Measurements from ENCODE around the gene ACOT7.
"Not testable (repeated sequence)": the region's sequence is repeated elsewhere in the genome, so short reads cannot be mapped to it uniquely, and the experiment has no call there.

Gene ACOT7

GRCh38 chr1:6237093-6237492 lies 156.5 kb downstream of the ACOT7 start:
- H3K4me1 ChIP-seq (ENCODE audit: insufficient read depth, low read length) = peaks cover 54% of the 10 kb centered on the region
- H3K27me3 ChIP-seq (ENCODE audit: insufficient read depth, low read length) = no peaks in the 10 kb centered on the region
- H3K4me3 ChIP-seq (ENCODE audit: low read length) = no peak overlapping the region
- no peak overlapping the region for H2AFZ ChIP-seq (ENCODE audit: low read depth, low read length)
- peaks cover 18% of the 10 kb centered on the region for H3K36me3 ChIP-seq (ENCODE audit: insufficient read depth, low read length)
- no peaks in the 10 kb centered on the region for H3K9me3 ChIP-seq (ENCODE audit: low read length)

GRCh38 chr1:6235296-6235677 lies 158.3 kb downstream of the ACOT7 start:
- Histone ChIP-seq H3K4me3 (ENCODE audit: low read length) (peak overlapping the region; percentile 97), H3K9me3 (ENCODE audit: low read length) (no peaks in the 10 kb centered on the region), H3K4me1 (ENCODE audit: insufficient read depth, low read length) (peaks cover 36% of the 10 kb centered on the region), H3K27me3 (ENCODE audit: insufficient read depth, low read length) (no peaks in the 10 kb centered on the region), H3K36me3 (ENCODE audit: insufficient read depth, low read length) (peaks cover 34% of the 10 kb centered on the region), H2AFZ (ENCODE audit: low read depth, low read length) (peak overlapping the region; percentile 22)

- Histone ChIP-seq H3K4me1 (ENCODE audit: insufficient read depth, low read length) (peaks cover 31% of the 10 kb centered on the region), H3K36me3 (ENCODE audit: insufficient read depth, low read length) (peaks cover 39% of the 10 kb centered on the region), H3K27me3 (ENCODE audit: insufficient read depth, low read length) (no peaks in the 10 kb centered on the region), H3K9me3 (ENCODE audit: low read length) (no peaks in the 10 kb centered on the region), H2AFZ (ENCODE audit: low read depth, low read length) (no peak overlapping the region), H3K4me3 (ENCODE audit: low read length) (peak overlapping the region; percentile 97)
Observed at GRCh38 chr1:6234502-6235295, 158.9 kb downstream of the ACOT7 start.

- no peaks in the 10 kb centered on the region for H3K9me3 ChIP-seq (ENCODE audit: low read length)
- peaks cover 43% of the 10 kb centered on the region for H3K36me3 ChIP-seq (ENCODE audit: insufficient read depth, low read length)
- H2AFZ ChIP-seq (ENCODE audit: low read depth, low read length) = no peak overlapping the region
- H3K27me3 ChIP-seq (ENCODE audit: insufficient read depth, low read length) = no peaks in the 10 kb centered on the region
- H3K4me3 ChIP-seq (ENCODE audit: low read length) = no peak overlapping the region
- H3K4me1 ChIP-seq (ENCODE audit: insufficient read depth, low read length) = peaks cover 19% of the 10 kb centered on the region
Observed at GRCh38 chr1:6233376-6233775, 160.2 kb downstream of the ACOT7 start.

GRCh38 chr1:6225651-6226050 lies 167.9 kb downstream of the ACOT7 start:
- Histone ChIP-seq H2AFZ (ENCODE audit: low read depth, low read length) (no peak overlapping the region), H3K4me3 (ENCODE audit: low read length) (no peak overlapping the region), H3K27me3 (ENCODE audit: insufficient read depth, low read length) (no peaks in the 10 kb centered on the region), H3K36me3 (ENCODE audit: insufficient read depth, low read length) (peaks cover 67% of the 10 kb centered on the region), H3K9me3 (ENCODE audit: low read length) (no peaks in the 10 kb centered on the region), H3K4me1 (ENCODE audit: insufficient read depth, low read length) (no peaks in the 10 kb centered on the region)

GRCh38 chr1:6224718-6225117 lies 168.8 kb downstream of the ACOT7 start:
- H3K36me3 ChIP-seq (ENCODE audit: insufficient read depth, low read length) = peaks cover 66% of the 10 kb centered on the region
- H3K4me3 ChIP-seq (ENCODE audit: low read length) = no peak overlapping the region
- no peaks in the 10 kb centered on the region for H3K9me3 ChIP-seq (ENCODE audit: low read length)
- H3K4me1 ChIP-seq (ENCODE audit: insufficient read depth, low read length) = no peaks in the 10 kb centered on the region
- H2AFZ ChIP-seq (ENCODE audit: low read depth, low read length) = no peak overlapping the region
- no peaks in the 10 kb centered on the region for H3K27me3 ChIP-seq (ENCODE audit: insufficient read depth, low read length)

GRCh38 chr1:6223617-6224016 lies 169.9 kb downstream of the ACOT7 start:
- Histone ChIP-seq H2AFZ (ENCODE audit: low read depth, low read length) (no peak overlapping the region), H3K27me3 (ENCODE audit: insufficient read depth, low read length) (no peaks in the 10 kb centered on the region), H3K36me3 (ENCODE audit: insufficient read depth, low read length) (peaks cover 62% of the 10 kb centered on the region), H3K4me1 (ENCODE audit: insufficient read depth, low read length) (peaks cover 2% of the 10 kb centered on the region), H3K4me3 (ENCODE audit: low read length) (no peak overlapping the region), H3K9me3 (ENCODE audit: low read length) (no peaks in the 10 kb centered on the region)

- Histone ChIP-seq H3K27me3 (ENCODE audit: insufficient read depth, low read length) (no peaks in the 10 kb centered on the region), H3K9me3 (ENCODE audit: low read length) (no peaks in the 10 kb centered on the region), H3K36me3 (ENCODE audit: insufficient read depth, low read length) (peaks cover 58% of the 10 kb centered on the region), H3K4me3 (ENCODE audit: low read length) (no peak overlapping the region), H3K4me1 (ENCODE audit: insufficient read depth, low read length) (peaks cover 4% of the 10 kb centered on the region), H2AFZ (ENCODE audit: low read depth, low read length) (no peak overlapping the region)
Observed at GRCh38 chr1:6222636-6223035, 170.9 kb downstream of the ACOT7 start.

GRCh38 chr1:6221210-6221784 lies 172.3 kb downstream of the ACOT7 start:
- no peak overlapping the region for H3K4me3 ChIP-seq (ENCODE audit: low read length)
- peaks cover 47% of the 10 kb centered on the region for H3K36me3 ChIP-seq (ENCODE audit: insufficient read depth, low read length)
- no peak overlapping the region for H2AFZ ChIP-seq (ENCODE audit: low read depth, low read length)
- H3K4me1 ChIP-seq (ENCODE audit: insufficient read depth, low read length) = peaks cover 4% of the 10 kb centered on the region
- H3K9me3 ChIP-seq (ENCODE audit: low read length) = no peaks in the 10 kb centered on the region
- no peaks in the 10 kb centered on the region for H3K27me3 ChIP-seq (ENCODE audit: insufficient read depth, low read length)

GRCh38 chr1:6220236-6220635 lies 173.3 kb downstream of the ACOT7 start:
- Histone ChIP-seq H2AFZ (ENCODE audit: low read depth, low read length) (no peak overlapping the region), H3K4me1 (ENCODE audit: insufficient read depth, low read length) (peaks cover 4% of the 10 kb centered on the region), H3K9me3 (ENCODE audit: low read length) (no peaks in the 10 kb centered on the region), H3K36me3 (ENCODE audit: insufficient read depth, low read length) (peaks cover 38% of the 10 kb centered on the region), H3K27me3 (ENCODE audit: insufficient read depth, low read length) (no peaks in the 10 kb centered on the region), H3K4me3 (ENCODE audit: low read length) (no peak overlapping the region)

- H3K27me3 ChIP-seq (ENCODE audit: insufficient read depth, low read length); H3K4me3 ChIP-seq (ENCODE audit: low read length); H2AFZ ChIP-seq (ENCODE audit: low read depth, low read length); H3K9me3 ChIP-seq (ENCODE audit: low read length); H3K4me1 ChIP-seq (ENCODE audit: insufficient read depth, low read length): not testable (repeated sequence)
- peaks cover 32% of the 10 kb centered on the region for H3K36me3 ChIP-seq (ENCODE audit: insufficient read depth, low read length)
Observed at GRCh38 chr1:6219641-6220040, 173.9 kb downstream of the ACOT7 start.

GRCh38 chr1:6218375-6219164 lies 175.0 kb downstream of the ACOT7 start:
- Histone ChIP-seq H3K36me3 (ENCODE audit: insufficient read depth, low read length) (peaks cover 22% of the 10 kb centered on the region), H3K9me3 (ENCODE audit: low read length) (no peaks in the 10 kb centered on the region), H2AFZ (ENCODE audit: low read depth, low read length) (no peak overlapping the region), H3K4me1 (ENCODE audit: insufficient read depth, low read length) (peaks cover 4% of the 10 kb centered on the region), H3K27me3 (ENCODE audit: insufficient read depth, low read length) (no peaks in the 10 kb centered on the region), H3K4me3 (ENCODE audit: low read length) (no peak overlapping the region)
